Esophagus (tissue), 2 donors: ENCODE results near the gene EYS. TPM values are rescaled to one million over a fixed set of nuclear protein-coding genes. Genes with fewer than 3 reads are reported as not detected.
"Not testable (repeated sequence)": the region's sequence is repeated elsewhere in the genome, so short reads cannot be mapped to it uniquely, and the experiment has no call there.

ENCODE experiments used
- H3K27ac ChIP-seq, 2 donors: one replicate each; pipeline ENCODE4 v1.5.1; 2013; ENCODE audit warnings: low read depth in 2 of 2, mild to moderate bottlenecking in 2 of 2, inconsistent platforms in 1 of 2, low read length in 1 of 2, moderate library complexity in 1 of 2
- H3K27me3 ChIP-seq, 2 donors: one replicate each; pipeline ENCODE4 v1.6.1; 2013; ENCODE audit warnings: low read length in 2 of 2, control low read depth in 1 of 2, mild to moderate bottlenecking in 1 of 2; ENCODE audit not compliant: insufficient read depth in 2 of 2, control insufficient read depth in 1 of 2
- H3K36me3 ChIP-seq, 2 donors: one replicate each; pipeline ENCODE4 v1.6.1; 2013; ENCODE audit warnings: low read length in 1 of 2; ENCODE audit not compliant: control insufficient read depth in 2 of 2, insufficient read depth in 2 of 2
- H3K4me1 ChIP-seq, 2 donors: one replicate each; pipeline ENCODE4 v1.6.1; 2013; ENCODE audit warnings: low read length in 1 of 2; ENCODE audit not compliant: control insufficient read depth in 2 of 2, insufficient read depth in 2 of 2
- H3K4me3 ChIP-seq, 2 donors: one replicate each; pipeline ENCODE4 v1.5.1; 2013; ENCODE audit warnings: low read length in 2 of 2, mild to moderate bottlenecking in 2 of 2, low read depth in 1 of 2, moderate library complexity in 1 of 2
- H3K9me3 ChIP-seq, 2 donors: one replicate each; pipeline ENCODE4 v1.6.1; 2013; ENCODE audit warnings: mild to moderate bottlenecking in 2 of 2, low read depth in 1 of 2, low read length in 1 of 2, moderate library complexity in 1 of 2; ENCODE audit not compliant: control insufficient read depth in 2 of 2, insufficient read depth in 1 of 2
- WGBS, 2 donors: extraction: QIAGEN DNeasy Blood & Tissue Kit; methylation state at CpG; one replicate each; pipeline ENCODE4 v1.1.7; 2013; 5-methylcytosine and 5-hydroxymethylcytosine counted together
- polyA plus RNA-seq, 2 donors: library from polyadenylated mRNA; stranded (reverse); fragments of 200-250 nt; gene quantifications; one replicate each; pipeline ENCODE4 v1.2.3, GENCODE V29; 2013
- donor health status: healthy with polysubstance abuse.
- donor health status: Bipolar disorder and iron deficiency.

Gene EYS
- polyA plus RNA-seq, 2 donors, result not detected

DNA sequence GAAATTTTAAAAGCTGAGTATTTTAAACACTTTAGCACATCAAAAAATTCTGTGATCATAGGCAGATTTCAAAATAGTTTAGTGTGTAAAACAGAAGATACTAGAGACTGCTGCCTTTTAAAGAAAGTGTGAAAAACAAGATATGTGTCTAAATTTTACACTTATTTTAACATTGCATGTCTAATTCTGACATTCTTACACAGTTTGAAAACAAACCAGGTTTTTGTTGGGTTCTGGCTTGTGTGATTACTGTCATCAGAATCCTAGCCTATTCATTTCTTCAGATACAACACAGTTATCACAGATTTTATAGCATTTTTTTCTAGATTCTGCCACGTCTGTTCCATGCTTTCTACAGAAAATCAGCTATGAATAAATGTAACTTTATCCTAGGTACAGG, 257.1 kb downstream of the EYS start:
- Histone ChIP-seq H3K27me3 (no peaks in the 10 kb centered on the region), H3K27ac (no peak overlapping the region), H3K9me3 (no peaks in the 10 kb centered on the region), H3K4me1 (no peaks in the 10 kb centered on the region), H3K4me3 (no peak overlapping the region), H3K36me3 (no peaks in the 10 kb centered on the region)
- WGBS, 2 donors, result 59% methylated on average over 1 of the region's 1 CpG

GRCh38 chr6:65448866-65449265, 258.2 kb downstream of the EYS start:
- no peak overlapping the region for H3K4me3 ChIP-seq
- H3K36me3 ChIP-seq, result no peaks in the 10 kb centered on the region
- H3K27me3 ChIP-seq, result no peaks in the 10 kb centered on the region
- 51 to 65% methylated on average over 1 of the region's 1 CpG for WGBS, 2 donors
- no peaks in the 10 kb centered on the region for H3K9me3 ChIP-seq
- no peak overlapping the region for H3K27ac ChIP-seq
- H3K4me1 ChIP-seq, result no peaks in the 10 kb centered on the region

GRCh38 chr6:65436281-65436680, 270.7 kb downstream of the EYS start:
- Histone ChIP-seq H3K27me3 (no peaks in the 10 kb centered on the region), H3K4me3 (no peak overlapping the region), H3K4me1 (no peaks in the 10 kb centered on the region), H3K27ac (no peak overlapping the region), H3K36me3 (no peaks in the 10 kb centered on the region), H3K9me3 (no peaks in the 10 kb centered on the region)
- WGBS, 2 donors, result 49 to 54% methylated on average over 1 of the region's 1 CpG

DNA sequence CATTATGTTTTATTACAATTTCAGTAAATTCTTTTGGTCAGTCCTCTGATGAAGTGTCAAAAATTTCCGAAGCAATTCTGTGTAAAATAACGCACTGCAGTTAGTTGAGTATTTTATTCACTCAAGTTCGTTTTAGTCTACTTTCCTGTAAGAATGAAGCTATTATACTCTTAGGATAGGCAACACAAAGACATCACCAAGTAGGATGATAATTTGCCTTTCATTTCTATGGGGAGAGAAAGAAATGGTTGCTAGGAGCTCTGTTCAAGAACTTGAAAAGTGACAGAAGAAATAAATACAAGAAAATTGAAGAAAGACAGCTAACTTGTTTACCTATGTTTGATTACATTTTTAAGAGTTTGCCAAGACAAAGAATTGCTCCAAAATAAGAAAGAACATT, 290.4 kb downstream of the EYS start:
- H3K36me3 ChIP-seq, result no peaks in the 10 kb centered on the region
- H3K27ac ChIP-seq, result no peak overlapping the region
- no peaks in the 10 kb centered on the region for H3K27me3 ChIP-seq
- H3K4me1 ChIP-seq, result no peaks in the 10 kb centered on the region
- WGBS, 2 donors, result 54 to 60% methylated on average over 3 of the region's 3 CpGs
- no peaks in the 10 kb centered on the region for H3K9me3 ChIP-seq
- H3K4me3 ChIP-seq, result no peak overlapping the region

DNA sequence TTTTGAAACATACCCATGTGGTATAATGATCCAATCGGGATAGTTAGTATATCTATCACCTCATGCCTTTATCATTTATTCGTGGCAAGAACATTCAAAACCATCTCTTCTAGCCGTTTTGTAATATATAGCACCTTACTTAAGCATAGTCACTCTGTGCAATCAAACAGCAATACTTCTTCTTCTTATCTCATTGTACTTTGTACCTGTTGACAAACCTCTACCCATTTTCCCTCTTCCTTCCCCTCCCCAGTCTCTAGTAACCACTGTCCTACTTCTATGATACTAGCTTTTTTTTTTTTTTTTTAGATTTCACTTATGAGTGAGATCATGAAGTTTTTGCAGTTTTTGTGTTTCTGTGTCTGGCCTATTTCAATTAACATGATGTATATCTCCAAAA, 296.7 kb downstream of the EYS start:
- no peaks in the 10 kb centered on the region for H3K4me1 ChIP-seq
- no peak overlapping the region for H3K4me3 ChIP-seq
- no peaks in the 10 kb centered on the region for H3K36me3 ChIP-seq
- H3K9me3 ChIP-seq, result no peaks in the 10 kb centered on the region
- WGBS, 2 donors, result 66 to 71% methylated on average over 3 of the region's 3 CpGs
- no peaks in the 10 kb centered on the region for H3K27me3 ChIP-seq
- H3K27ac ChIP-seq, result no peak overlapping the region

GRCh38 chr6:65402564-65402963, 304.5 kb downstream of the EYS start:
- H3K4me3 ChIP-seq, result no peak overlapping the region
- H3K9me3 ChIP-seq, result no peaks in the 10 kb centered on the region
- no peaks in the 10 kb centered on the region for H3K4me1 ChIP-seq
- H3K27ac ChIP-seq, result no peak overlapping the region
- no peaks in the 10 kb centered on the region for H3K27me3 ChIP-seq
- H3K36me3 ChIP-seq, result no peaks in the 10 kb centered on the region

GRCh38 chr6:65399355-65400084, 307.5 kb downstream of the EYS start:
- WGBS, 2 donors, result 43 to 52% methylated on average over 1 of the region's 1 CpG
- no peaks in the 10 kb centered on the region for H3K9me3 ChIP-seq
- no peak overlapping the region for H3K4me3 ChIP-seq
- no peak overlapping the region for H3K27ac ChIP-seq
- H3K4me1 ChIP-seq, result no peaks in the 10 kb centered on the region
- H3K27me3 ChIP-seq, result no peaks in the 10 kb centered on the region
- H3K36me3 ChIP-seq, result no peaks in the 10 kb centered on the region

DNA sequence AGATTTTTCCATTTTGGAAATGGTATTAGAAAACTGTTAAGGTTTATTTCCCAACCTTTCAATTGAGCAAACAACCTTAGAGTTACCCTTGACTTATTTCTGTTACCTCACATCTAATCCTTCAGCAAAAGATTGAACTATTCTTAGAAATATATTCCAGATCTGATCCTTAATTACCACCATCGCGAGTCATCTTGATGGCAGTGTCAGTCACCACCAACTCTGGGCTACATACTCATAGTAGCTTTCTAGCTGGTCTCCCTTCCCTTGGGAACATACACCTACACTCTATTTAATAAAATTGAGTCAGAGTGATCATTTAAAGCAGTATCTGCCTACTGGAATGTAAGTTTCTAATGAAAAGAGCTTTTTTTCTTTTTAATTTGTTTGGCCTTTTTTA, 308.2 kb downstream of the EYS start:
- Histone ChIP-seq H3K36me3 (no peaks in the 10 kb centered on the region), H3K27me3 (no peaks in the 10 kb centered on the region), H3K9me3 (no peaks in the 10 kb centered on the region), H3K4me3 (no peak overlapping the region), H3K27ac (no peak overlapping the region), H3K4me1 (no peaks in the 10 kb centered on the region)
- WGBS, 2 donors, result 94 to 100% methylated on average over 2 of the region's 2 CpGs

GRCh38 chr6:65350530-65350929, 356.5 kb downstream of the EYS start:
- WGBS, 2 donors, result 62 to 65% methylated on average over 4 of the region's 4 CpGs
- no peak overlapping the region for H3K27ac ChIP-seq
- no peaks in the 10 kb centered on the region for H3K9me3 ChIP-seq
- H3K4me3 ChIP-seq, result no peak overlapping the region
- H3K36me3 ChIP-seq, result no peaks in the 10 kb centered on the region
- H3K4me1 ChIP-seq, result no peaks in the 10 kb centered on the region
- H3K27me3 ChIP-seq, result no peaks in the 10 kb centered on the region

DNA sequence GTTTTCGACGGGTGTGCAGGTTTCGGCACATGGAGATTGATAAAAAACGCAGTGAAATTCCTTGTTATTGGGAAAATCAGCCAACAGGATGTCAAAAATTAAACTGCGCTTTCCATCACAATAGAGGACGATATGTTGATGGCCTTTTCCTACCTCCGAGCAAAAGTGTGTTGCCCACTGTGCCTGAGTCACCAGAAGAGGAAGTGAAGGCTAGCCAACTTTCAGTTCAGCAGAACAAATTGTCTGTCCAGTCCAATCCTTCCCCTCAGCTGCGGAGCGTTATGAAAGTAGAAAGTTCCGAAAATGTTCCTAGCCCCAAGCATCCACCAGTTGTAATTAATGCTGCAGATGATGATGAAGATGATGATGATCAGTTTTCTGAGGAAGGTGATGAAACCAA, 404.4 kb downstream of the EYS start:
- 83 to 85% methylated on average over 7 to 8 of the region's 10 CpGs for WGBS, 2 donors

More for the DNA sequence above, 404.4 kb downstream of the EYS start:
- H3K4me1 ChIP-seq, H3K9me3 ChIP-seq, H3K27me3 ChIP-seq, H3K36me3 ChIP-seq, H3K27ac ChIP-seq, H3K4me3 ChIP-seq: not testable (repeated sequence)
